Heart left ventricle (tissue), 16 donors: Measurements from ENCODE around the gene SETD1A. TPM values are rescaled to one million over a fixed set of nuclear protein-coding genes. Genes with fewer than 3 reads are reported as not detected.

Experiments
- ATAC-seq, 4 donors: fragments of 200-7000 bp; cut with Tn5 transposase; one replicate each; pipeline ENCODE4 v1.9.1; 2020 to 2022; ENCODE audit warnings: moderate library complexity in 4 of 4, mild to moderate bottlenecking in 3 of 4, moderate number of reproducible peaks in 1 of 4
- DNase-seq, 5 donors: peaks; one replicate each; pipeline ENCODE4 v3.0.0-alpha.2; 2020
- H3K27ac ChIP-seq, 12 donors: fragments of 200-600 bp; sonication (generic) in 4 of 12; one replicate each; pipeline versions ENCODE4 v1.5.0 to v1.8.0; 2016 to 2022; ENCODE audit warnings: mild to moderate bottlenecking in 2 of 12
- H3K27me3 ChIP-seq, 9 donors: fragments of 200-600 bp; sonication (generic) in 2 of 9; one replicate each; pipeline versions ENCODE4 v1.5.1 to v1.8.0; 2016 to 2022; ENCODE audit warnings: mild to moderate bottlenecking in 3 of 9
- H3K36me3 ChIP-seq, 9 donors: fragments of 200-600 bp; sonication (generic) in 2 of 9; one replicate each; pipeline versions ENCODE4 v1.5.0 to v1.8.0; 2018 to 2022; ENCODE audit warnings: mild to moderate bottlenecking in 2 of 9
- H3K4me1 ChIP-seq, 12 donors: fragments of 200-600 bp; sonication (generic) in 4 of 12; one replicate each; pipeline versions ENCODE4 v1.5.0 to v1.8.0; 2016 to 2022; ENCODE audit warnings: mild to moderate bottlenecking in 3 of 12
- H3K4me3 ChIP-seq, 12 donors: fragments of 200-600 bp; sonication (generic) in 4 of 12; one replicate each; pipeline versions ENCODE4 v1.5.0 to v1.8.0; 2017 to 2022; ENCODE audit warnings: mild to moderate bottlenecking in 9 of 12, moderate library complexity in 4 of 12
- H3K9me3 ChIP-seq, 12 donors: fragments of 200-600 bp; sonication (generic) in 4 of 12; one replicate each; pipeline versions ENCODE4 v1.5.0 to v1.8.0; 2016 to 2022; ENCODE audit warnings: mild to moderate bottlenecking in 1 of 12
- POLR2A ChIP-seq, 2 donors: fragments of 450-650 bp; IDR thresholded peaks; one replicate each; pipeline ENCODE4 v1.6.1; 2017; ENCODE audit warnings: antibody characterized with exemption in 2 of 2, mild to moderate bottlenecking in 2 of 2, moderate library complexity in 2 of 2
- WGBS, 4 donors: extraction: QIAGEN DNeasy Blood & Tissue Kit in 2 of 4; methylation state at CpG; one replicate each; pipeline versions ENCODE4 v1.1.5 to v1.1.7; 2013 to 2018; 5-methylcytosine and 5-hydroxymethylcytosine counted together
- intact Hi-C, 10 donors: fragments of 100-400 bp; cut with DNase I; formaldehyde crosslinking; loops; one replicate each; pipeline versions ENCODE4 v1.11.1 to v1.14.2; 2022
- polyA plus RNA-seq, 2 donors: library from polyadenylated mRNA; stranded (reverse); fragments of 200-250 nt; gene quantifications; one replicate each; pipeline ENCODE4 v1.2.3, GENCODE V29; 2013
- total RNA-seq, 9 donors: library from RNA; depleted of rRNA in 2 of 9; stranded (reverse); fragments of >200 nt in 2 of 9; fragmentation: NEBNext Ultra II Directional in 3 of 9; extraction: Animal tissue kit (Norgen Biotek cat#: 25700) in 3 of 9; gene quantifications; one replicate each; pipeline versions ENCODE4 v1.1.0 to v1.2.4, GENCODE V29; 2016 to 2023
- TF ChIP-seq, protein P1 (sequence below), 12 donors: fragments of 200-600 bp; sonication (generic) in 4 of 12; IDR thresholded peaks; one replicate each; pipeline versions ENCODE4 v1.5.0 to v1.8.0; 2018 to 2022; ENCODE audit warnings: antibody characterized with exemption in 12 of 12, mild to moderate bottlenecking in 5 of 12
- donor health status: ischemic (EF 13 %, LVEDD 7.1; RV severe dilation, severe dysfunction).
- donor health status: healthy with polysubstance abuse.
- donor health status: DM: no; HTN: yes; CAD: no.
- donor health status: DM: no; HTN: no; CAD: no.
- donor health status: ischemic (EF 25% LVEDD 6.9; RV normal size, moderate dysfunction).
- donor health status: ischemic (EF 25% LVEDD 5.7; RV mildly dilated, moderate dysfunction).
- donor health status: healthy.
- donor health status: DM: yes; HTN: yes; CAD: no.
- donor health status: ischemic (EF 35%, LVEDD 5.7; RV mildly dilated, moderate dysfunction).
- donor health status: nonischemic (EF 11% LVEDD 7.7; RV severe dilation, severe dysfunction).
- donor health status: DM: yes; HTN: yes; CAD: no.
- donor health status: PGD.
- donor health status: ischemic (EF 29% LVEDD 5.4; RV normal size, mild dysfunction).
- donor health status: nonischemic (EF 23%, LVEDD 6.1; RV moderate dilation, normal function).

The SETD1A gene
- total and polyA plus RNA-seq, 11 donors, result 4.6 to 12.1 (median 9.0) TPM

DNA sequence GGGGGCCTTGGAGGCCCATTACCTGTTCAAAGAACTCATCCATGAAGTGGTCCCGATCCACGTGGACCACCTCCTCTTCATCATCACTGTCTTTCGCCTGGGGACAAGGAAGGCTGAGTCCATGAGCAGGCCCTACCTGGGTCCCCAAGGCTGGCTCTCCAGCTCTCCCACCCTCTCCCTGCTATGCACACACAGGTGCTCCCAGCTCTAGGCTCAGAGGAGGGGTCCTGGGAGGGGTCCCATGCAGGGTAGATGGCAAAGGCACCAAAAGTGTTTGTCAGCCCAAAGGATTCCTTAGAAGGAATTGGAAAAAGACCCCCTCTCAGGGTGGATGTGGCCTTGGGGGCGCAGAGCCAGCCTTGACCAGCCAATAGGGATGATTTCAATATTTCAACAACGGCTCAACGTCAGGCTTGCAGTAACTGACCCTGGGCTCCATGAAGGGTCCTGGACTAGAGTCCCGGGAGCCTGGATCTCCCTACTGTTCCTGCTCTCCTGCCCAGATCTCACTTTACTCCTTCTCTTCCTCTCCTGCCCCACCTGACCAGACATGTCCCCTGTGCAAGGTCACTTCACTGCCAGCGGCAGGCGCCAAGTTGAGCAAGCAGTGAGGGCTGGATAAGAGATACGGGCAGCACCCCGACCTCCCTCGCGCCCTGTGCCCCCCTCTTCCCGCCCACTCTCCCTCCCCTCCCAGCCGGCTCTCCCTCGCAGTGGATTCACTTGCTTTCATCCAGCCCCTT is 44.1 kb downstream of the SETD1A start:
- WGBS, 4 donors, result 41 to 53% (median 48%) methylated on average over 15 to 16 of the region's 16 CpGs
- Histone ChIP-seq H3K9me3 (no peaks in the 10 kb centered on the region), H3K36me3 (no peaks in the 10 kb centered on the region), H3K27ac (no peak overlapping the region), H3K4me3 (no peak overlapping the region), H3K27me3 (peaks cover 0 to 3% (median 0%) of the 10 kb centered on the region in 9 donors), H3K4me1 (peaks cover 0 to 18% (median 11%) of the 10 kb centered on the region in 12 donors)
- ATAC-seq (no peak), DNase-seq (peak in 1 of 5 donors; percentile 39)
- intact Hi-C loops, result no loop called here
- TF ChIP-seq POLR2A (IDR thresholded peaks at IDR 0.05), result no peak
- TF ChIP-seq, protein P1, sequence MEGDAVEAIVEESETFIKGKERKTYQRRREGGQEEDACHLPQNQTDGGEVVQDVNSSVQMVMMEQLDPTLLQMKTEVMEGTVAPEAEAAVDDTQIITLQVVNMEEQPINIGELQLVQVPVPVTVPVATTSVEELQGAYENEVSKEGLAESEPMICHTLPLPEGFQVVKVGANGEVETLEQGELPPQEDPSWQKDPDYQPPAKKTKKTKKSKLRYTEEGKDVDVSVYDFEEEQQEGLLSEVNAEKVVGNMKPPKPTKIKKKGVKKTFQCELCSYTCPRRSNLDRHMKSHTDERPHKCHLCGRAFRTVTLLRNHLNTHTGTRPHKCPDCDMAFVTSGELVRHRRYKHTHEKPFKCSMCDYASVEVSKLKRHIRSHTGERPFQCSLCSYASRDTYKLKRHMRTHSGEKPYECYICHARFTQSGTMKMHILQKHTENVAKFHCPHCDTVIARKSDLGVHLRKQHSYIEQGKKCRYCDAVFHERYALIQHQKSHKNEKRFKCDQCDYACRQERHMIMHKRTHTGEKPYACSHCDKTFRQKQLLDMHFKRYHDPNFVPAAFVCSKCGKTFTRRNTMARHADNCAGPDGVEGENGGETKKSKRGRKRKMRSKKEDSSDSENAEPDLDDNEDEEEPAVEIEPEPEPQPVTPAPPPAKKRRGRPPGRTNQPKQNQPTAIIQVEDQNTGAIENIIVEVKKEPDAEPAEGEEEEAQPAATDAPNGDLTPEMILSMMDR (IDR thresholded peaks at IDR 0.05), result no peak

DNA sequence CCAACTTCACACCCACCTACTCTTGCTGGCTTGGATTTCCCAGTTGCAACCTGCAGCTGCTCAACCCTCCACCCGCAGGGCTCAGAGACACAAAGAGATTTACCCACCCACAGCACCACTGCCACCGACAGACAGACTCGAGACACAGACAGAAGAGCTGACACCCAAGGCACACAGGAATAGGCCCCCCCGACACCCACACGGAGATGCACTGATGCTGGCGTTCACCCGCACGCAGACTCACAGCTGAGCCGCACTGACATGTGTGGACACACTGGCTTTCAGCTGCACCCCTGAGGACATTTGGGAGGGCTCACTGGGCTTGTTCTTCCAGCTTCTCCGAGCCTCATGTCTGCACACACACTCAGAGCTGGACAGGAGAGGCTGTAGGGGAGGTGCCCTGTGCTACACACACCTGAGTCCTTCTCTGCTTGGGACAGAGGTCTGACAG is 44.7 kb downstream of the SETD1A start:
- intact Hi-C loops, result no loop called here
- H3K27ac ChIP-seq, result no peak overlapping the region

DNA sequence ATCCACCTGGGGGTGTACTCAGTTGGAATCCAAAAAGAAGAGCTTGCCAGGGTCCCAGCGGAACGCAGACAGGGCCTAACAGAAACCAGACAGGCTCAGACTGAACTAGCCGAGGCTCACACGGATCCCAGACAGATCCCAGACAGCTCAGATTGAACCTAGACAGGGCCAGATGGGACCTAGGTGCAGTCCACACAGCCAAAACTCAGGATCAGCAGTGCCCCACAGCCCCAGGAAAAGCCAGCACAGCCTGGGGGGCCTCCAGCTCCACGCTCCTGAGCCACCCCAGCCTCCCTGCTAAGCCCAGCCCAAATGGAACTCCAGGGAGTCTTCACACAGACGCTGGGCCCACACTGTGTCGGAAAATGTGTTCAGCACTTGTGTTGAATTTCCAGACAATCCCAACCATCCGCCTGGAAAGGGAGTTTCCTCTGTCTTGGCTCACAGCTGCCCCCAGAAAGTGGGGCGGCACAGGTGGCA is 45.3 kb downstream of the SETD1A start:
- no peak overlapping the region for H3K4me3 ChIP-seq
- H3K9me3 ChIP-seq, result no peaks in the 10 kb centered on the region
- TF ChIP-seq POLR2A (IDR thresholded peaks at IDR 0.05), result no peak
- TF ChIP-seq, protein P1 (IDR thresholded peaks at IDR 0.05), result no peak
- 80 to 88% (median 84%) methylated on average over 5 to 9 of the region's 9 CpGs for WGBS, 4 donors
- DNase-seq (peak in 1 of 5 donors; percentile 13), ATAC-seq (peak in 1 of 4 donors; percentile 28)
- H3K36me3 ChIP-seq, result no peaks in the 10 kb centered on the region
- peaks cover 0 to 9% (median 6%) of the 10 kb centered on the region in 9 donors for H3K27me3 ChIP-seq
- peak overlapping the region in 1 of 12 donors; percentile 19 for H3K27ac ChIP-seq
- intact Hi-C loops, result no loop called here
- H3K4me1 ChIP-seq, result peaks cover 0 to 11% (median 4%) of the 10 kb centered on the region in 12 donors

More for the DNA sequence above, 44.7 kb downstream of the SETD1A start:
- DNase-seq (peak in 1 of 5 donors; percentile 14), ATAC-seq (no peak)
- no peaks in the 10 kb centered on the region for H3K9me3 ChIP-seq
- H3K27me3 ChIP-seq, result peaks cover 0 to 6% (median 2%) of the 10 kb centered on the region in 9 donors
- 60 to 82% (median 71%) methylated on average over 9 to 10 of the region's 10 CpGs for WGBS, 4 donors
- TF ChIP-seq, protein P1 (IDR thresholded peaks at IDR 0.05), result no peak
- no peak for TF ChIP-seq POLR2A (IDR thresholded peaks at IDR 0.05)
- H3K36me3 ChIP-seq, result no peaks in the 10 kb centered on the region
- H3K4me3 ChIP-seq, result no peak overlapping the region
- peaks cover 0 to 17% (median 9%) of the 10 kb centered on the region in 12 donors for H3K4me1 ChIP-seq

DNA sequence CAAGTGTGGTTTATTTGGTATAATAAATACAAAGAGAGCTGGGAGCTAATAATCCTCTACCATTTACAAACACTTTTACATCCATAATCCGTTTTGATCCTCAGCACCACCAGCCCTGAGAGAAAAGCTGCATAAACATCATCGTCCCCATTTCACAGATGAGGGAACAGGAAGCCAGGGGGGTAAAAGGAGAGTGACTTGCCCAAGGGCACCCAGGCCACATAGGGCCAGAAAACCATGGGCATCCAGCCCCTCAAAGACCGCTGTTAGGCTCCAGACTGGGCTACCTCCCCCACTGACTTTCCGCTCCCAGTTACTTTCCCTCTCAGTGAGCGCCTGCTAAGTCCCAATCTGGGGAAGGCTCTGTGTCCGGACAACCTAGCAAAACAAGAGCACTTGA is 46.2 kb downstream of the SETD1A start:
- Histone ChIP-seq H3K36me3 (no peaks in the 10 kb centered on the region), H3K4me1 (peaks cover 0 to 9% (median 0%) of the 10 kb centered on the region in 12 donors), H3K9me3 (no peaks in the 10 kb centered on the region), H3K27me3 (peaks cover 0 to 18% (median 12%) of the 10 kb centered on the region in 9 donors), H3K4me3 (no peak overlapping the region), H3K27ac (no peak overlapping the region)
- intact Hi-C loops, result no loop called here
- ATAC-seq (no peak), DNase-seq (peak in 1 of 5 donors; percentile 2)
- WGBS, 4 donors, result 85 to 90% (median 88%) methylated on average over 6 of the region's 6 CpGs
- no peak for TF ChIP-seq POLR2A (IDR thresholded peaks at IDR 0.05)
- TF ChIP-seq, protein P1 (IDR thresholded peaks at IDR 0.05), result no peak
